PC-9 (cell line): ENCODE measurements around the gene ZNF423.

Experiments
- EZH2 ChIP-seq: fragments of 200-600 bp; sonication (generic); IDR thresholded peaks from 2 replicates; pipeline ENCODE4 v1.8.0; 2017; ENCODE audit warnings: antibody characterized with exemption, low read depth
- TF ChIP-seq, protein P1 (sequence below): fragments of 200-600 bp; sonication (generic); conservative IDR thresholded peaks from 2 replicates; pipeline ENCODE4 v1.6.1; 2017; ENCODE audit warnings: mixed run types, antibody characterized with exemption, mild to moderate bottlenecking, moderate library complexity

DNA sequence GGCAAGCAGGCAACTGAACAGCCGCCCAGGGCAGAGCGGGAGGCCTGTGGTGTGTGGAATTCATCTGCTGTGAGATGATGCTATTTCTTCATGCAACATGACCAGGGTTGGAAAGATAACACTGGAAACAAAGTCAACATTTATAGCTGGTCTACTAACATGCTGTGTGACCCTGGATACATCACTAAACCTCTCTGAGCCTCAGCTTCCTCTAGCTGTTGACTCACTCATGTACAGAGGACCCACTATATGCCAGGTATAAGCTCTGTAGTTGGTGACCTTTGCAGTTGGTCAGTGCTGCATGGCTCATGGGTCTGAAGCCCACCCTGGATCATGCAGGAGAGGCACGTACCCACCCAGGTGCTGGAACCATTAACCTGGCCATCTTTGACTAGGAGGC lies 180.9 kb downstream of the ZNF423 start:
- TF ChIP-seq, protein P1, sequence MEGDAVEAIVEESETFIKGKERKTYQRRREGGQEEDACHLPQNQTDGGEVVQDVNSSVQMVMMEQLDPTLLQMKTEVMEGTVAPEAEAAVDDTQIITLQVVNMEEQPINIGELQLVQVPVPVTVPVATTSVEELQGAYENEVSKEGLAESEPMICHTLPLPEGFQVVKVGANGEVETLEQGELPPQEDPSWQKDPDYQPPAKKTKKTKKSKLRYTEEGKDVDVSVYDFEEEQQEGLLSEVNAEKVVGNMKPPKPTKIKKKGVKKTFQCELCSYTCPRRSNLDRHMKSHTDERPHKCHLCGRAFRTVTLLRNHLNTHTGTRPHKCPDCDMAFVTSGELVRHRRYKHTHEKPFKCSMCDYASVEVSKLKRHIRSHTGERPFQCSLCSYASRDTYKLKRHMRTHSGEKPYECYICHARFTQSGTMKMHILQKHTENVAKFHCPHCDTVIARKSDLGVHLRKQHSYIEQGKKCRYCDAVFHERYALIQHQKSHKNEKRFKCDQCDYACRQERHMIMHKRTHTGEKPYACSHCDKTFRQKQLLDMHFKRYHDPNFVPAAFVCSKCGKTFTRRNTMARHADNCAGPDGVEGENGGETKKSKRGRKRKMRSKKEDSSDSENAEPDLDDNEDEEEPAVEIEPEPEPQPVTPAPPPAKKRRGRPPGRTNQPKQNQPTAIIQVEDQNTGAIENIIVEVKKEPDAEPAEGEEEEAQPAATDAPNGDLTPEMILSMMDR = no peak
- no peak for TF ChIP-seq EZH2
